GM19351 (cell line): ENCODE measurements around the gene PRSS38.

ENCODE experiments used
- ATAC-seq: cut with Tn5 transposase; IDR thresholded peaks from one replicate; pipeline ENCODE4 v1.9.1; 2021; ENCODE audit warnings: mild to moderate bottlenecking, moderate library complexity; ENCODE audit not compliant: unreplicated experiment

PRSS38 gene

GRCh38 chr1:227815468-227816409 is at the start of gene PRSS38:
TSS of gene PRSS38 (plus strand) at chr1:227815675. CDS start at chr1:227815717, 42 bp downstream.
- ATAC-seq = no peak

GRCh38 chr1:227766015-227766634 is 49.4 kb upstream of the PRSS38 start:
- ATAC-seq = no peak

- ATAC-seq = no peak
Measured at GRCh38 chr1:227766653-227767277, 48.7 kb upstream of the PRSS38 start.

GRCh38 chr1:227767401-227768124 is 47.9 kb upstream of the PRSS38 start:
- ATAC-seq = no peak

- ATAC-seq = no peak
Measured at GRCh38 chr1:227768125-227768439, 47.4 kb upstream of the PRSS38 start.

GRCh38 chr1:227768640-227769039 is 46.8 kb upstream of the PRSS38 start:
- ATAC-seq = no peak

- ATAC-seq = no peak
Measured at GRCh38 chr1:227769047-227769935, 46.2 kb upstream of the PRSS38 start.

GRCh38 chr1:227769936-227770494 is 45.5 kb upstream of the PRSS38 start:
- no peak for ATAC-seq

GRCh38 chr1:227770812-227771211 is 44.7 kb upstream of the PRSS38 start:
- no peak for ATAC-seq

- ATAC-seq = no peak
Measured at GRCh38 chr1:227771326-227771725, 44.1 kb upstream of the PRSS38 start.

GRCh38 chr1:227771771-227772170 is 43.7 kb upstream of the PRSS38 start:
- ATAC-seq = no peak

GRCh38 chr1:227773558-227773957 is 41.9 kb upstream of the PRSS38 start:
- ATAC-seq = no peak

GRCh38 chr1:227774051-227774731 is 41.3 kb upstream of the PRSS38 start:
- no peak for ATAC-seq

- no peak for ATAC-seq
Measured at GRCh38 chr1:227774821-227775661, 40.4 kb upstream of the PRSS38 start.

- ATAC-seq = no peak
Measured at GRCh38 chr1:227775841-227776240, 39.6 kb upstream of the PRSS38 start.

- no peak for ATAC-seq
Measured at GRCh38 chr1:227776331-227776771, 39.1 kb upstream of the PRSS38 start.

GRCh38 chr1:227777156-227777555 is 38.3 kb upstream of the PRSS38 start:
- no peak for ATAC-seq

GRCh38 chr1:227777646-227778045 is 37.8 kb upstream of the PRSS38 start:
- no peak for ATAC-seq
